Erythroblast (primary cell): ENCODE measurements around the gene FCN3.
A peak's percentile ranks its signal among the peaks of the same experiment; 100 is the strongest.

Experiments used
- DNase-seq, 2 experiments: peaks; one replicate each; lab custom pipeline; 2025; lab: John Stamatoyannopoulos, UW
- GATA1 ChIP-seq: IDR thresholded peaks from 2 replicates; pipeline ENCODE4 v1.6.1; 2011; ENCODE audit warnings: low read depth, mild to moderate bottlenecking, control low read depth, low read length, moderate library complexity
- POLR2A ChIP-seq: IDR thresholded peaks from 2 replicates; pipeline ENCODE4 v1.6.1; 2011; ENCODE audit warnings: mild to moderate bottlenecking, low read length

The FCN3 gene

DNA sequence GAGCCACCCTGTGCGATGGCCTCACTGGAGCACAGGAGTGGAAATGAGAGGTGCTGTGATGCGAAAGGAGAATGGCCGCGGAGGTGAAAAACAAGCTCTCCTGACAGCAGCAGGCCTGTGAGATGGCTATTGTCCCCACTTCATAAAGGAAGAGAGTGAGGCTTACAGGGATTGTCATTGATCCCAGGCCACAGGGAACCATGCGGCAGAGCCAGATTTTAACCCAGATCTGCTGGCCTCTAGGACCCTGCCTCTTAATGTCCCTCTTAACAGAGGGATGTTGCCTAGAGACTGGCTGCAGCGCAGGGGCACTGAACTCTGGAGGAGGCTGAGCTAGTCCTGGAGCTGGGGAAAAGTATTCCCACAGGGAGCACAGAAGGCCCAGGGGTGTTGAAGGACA lies 35.9 kb downstream of the FCN3 start:
- DNase-seq = no peak
- TF ChIP-seq POLR2A = no peak
- no peak for TF ChIP-seq GATA1

DNA sequence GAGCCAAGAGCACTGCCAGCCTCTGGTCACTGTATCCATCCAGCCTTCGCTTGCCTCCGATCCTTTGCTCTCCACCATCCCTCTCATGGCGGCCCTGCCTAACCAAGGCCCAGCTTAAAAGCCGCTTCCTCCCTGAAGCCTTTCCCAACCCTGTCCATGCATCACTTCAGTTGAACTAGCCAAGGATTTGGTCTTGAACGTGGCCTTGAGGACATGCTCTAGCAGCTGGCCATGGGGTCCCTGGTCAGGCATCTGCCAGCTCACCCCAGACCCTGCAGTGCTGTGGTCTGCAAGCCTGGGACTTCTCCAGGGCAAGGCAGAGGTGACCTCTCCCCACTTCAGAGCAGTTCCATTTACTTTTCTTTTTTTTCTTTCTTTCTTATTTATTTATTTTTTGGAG lies 37.9 kb downstream of the FCN3 start:
- no peak for DNase-seq
- TF ChIP-seq GATA1 = no peak
- TF ChIP-seq POLR2A = no peak

GRCh38 chr1:27335506-27336422 lies 38.9 kb downstream of the FCN3 start:
- TF ChIP-seq GATA1 = no peak
- no peak for TF ChIP-seq POLR2A
- no peak for DNase-seq

DNA sequence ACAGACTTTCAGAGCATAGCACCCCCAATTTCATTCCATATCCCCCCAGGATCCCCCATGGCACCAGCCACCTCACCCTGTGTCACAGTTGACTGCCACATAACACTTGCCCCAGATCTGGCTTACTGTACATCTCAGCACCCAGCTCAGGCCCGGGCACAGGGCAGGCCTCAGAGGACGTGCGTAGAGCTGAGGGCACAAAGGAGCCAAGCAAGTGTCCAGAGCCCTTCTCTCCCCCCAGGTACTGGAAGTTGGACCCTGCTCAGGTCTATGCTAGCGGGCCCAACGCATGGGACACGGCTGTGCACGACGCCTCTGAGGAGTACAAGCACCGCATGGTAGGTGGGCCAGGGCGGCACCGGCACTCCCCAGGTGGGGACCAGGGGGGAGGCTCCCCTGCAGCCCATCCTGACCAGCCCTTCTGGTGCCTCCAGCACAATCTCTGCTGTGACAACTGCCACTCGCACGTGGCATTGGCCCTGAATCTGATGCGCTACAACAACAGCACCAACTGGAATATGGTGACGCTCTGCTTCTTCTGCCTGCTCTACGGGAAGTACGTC lies 40.8 kb downstream of the FCN3 start:
- no peak for DNase-seq
- TF ChIP-seq POLR2A (no peak), GATA1 (no peak)

DNA sequence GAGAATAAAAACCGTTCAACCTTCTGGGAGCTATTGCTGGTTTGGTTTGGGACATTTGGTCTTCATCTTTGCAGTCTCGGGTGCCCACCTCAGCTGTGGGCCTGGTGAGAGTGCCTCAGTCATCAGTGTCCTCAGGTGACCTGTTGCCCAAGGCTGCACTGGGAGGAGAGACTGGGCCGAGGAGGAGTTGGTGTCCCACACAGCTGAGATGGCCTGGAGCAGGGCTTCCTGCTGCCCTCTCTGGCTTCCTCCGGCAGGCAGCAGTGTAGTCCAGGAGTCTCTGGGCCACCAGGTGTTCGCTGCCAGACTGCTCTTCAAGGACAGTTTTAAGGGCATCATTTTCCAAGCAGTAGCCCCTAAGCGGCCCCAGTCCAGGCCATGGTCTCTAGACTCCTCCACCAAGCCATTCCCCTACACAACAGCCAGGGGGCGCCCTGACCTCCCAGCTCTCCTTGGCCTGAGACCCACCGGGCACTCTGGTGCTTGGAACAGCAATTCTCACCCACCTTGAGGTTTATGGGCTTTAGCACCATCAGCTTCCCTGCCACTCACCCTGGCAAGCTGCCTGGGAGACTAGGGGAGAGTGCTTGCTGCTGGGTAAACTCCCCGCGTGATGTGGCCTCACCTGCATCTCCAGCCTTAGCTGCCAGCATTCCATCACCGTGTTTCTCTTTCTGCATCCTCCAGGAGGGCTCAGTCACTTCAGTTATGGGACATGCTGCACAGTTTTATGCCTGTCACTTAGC lies 41.9 kb downstream of the FCN3 start:
- peak in 1 of 2 experiments; percentile 69 for DNase-seq
- TF ChIP-seq GATA1 = no peak
- TF ChIP-seq POLR2A = no peak

DNA sequence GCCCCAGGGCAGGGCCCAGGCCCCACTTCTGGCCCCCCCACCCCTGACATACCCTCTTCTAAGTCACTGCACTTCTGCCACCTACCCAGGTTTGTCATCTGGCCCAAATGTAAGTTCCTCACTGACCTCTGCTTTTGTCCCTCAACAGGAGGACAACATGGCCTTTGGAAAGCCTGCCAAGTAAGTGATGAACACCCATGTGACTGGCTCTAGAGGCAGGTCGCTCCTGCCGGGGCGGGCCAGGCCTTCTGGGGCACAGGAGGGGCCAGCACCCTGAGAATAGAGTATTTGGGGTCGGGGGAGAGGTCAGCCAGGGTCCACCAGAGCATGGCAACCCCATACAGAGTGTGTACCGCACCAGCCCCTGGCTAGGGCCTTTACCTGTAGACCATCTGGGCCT lies 42.7 kb downstream of the FCN3 start:
- DNase-seq = no peak
- TF ChIP-seq POLR2A (no peak), GATA1 (no peak)

DNA sequence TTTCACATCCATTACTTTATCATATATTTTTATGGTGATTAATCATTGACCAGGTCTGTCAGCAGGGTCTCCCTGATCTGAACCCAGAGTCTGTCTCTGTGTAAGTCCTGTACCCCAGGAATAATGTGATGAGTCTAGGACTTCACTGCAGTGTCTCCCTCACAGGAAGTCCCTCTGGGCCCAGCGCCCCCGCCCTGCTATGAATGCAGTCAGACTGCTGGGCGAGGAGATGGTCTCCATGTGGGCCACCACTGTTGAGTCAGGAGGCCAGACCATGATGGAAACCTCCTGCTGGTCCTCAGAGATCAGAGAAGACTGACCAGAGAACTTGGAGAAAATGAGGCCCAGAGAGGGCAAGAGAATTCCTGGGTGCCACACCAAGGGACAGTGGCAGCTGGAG lies 43.2 kb downstream of the FCN3 start:
- no peak for DNase-seq
- TF ChIP-seq POLR2A = no peak
- no peak for TF ChIP-seq GATA1

- TF ChIP-seq GATA1 (no peak), POLR2A (no peak)
- no peak for DNase-seq
Measured at GRCh38 chr1:27330786-27331185, 43.8 kb downstream of the FCN3 start.

DNA sequence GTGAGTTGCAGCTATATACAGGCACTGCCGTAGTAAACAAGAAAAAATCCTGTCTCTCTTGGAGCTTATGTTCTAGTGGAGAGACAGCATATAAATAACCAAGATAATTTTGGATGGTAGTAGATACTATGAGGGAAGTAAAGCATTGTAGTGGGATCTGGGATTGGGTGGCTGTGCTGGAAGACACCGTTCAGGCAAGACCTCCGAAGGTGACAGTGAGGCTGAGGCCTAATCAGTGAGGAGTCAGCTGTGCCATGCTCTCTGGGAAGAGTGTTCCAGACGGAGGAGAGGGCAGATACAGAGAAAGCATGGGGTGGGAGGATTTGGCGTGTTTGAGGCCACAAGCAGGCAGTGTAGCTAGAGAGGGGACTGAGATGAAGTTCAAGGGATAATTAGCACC lies 46.7 kb downstream of the FCN3 start:
- no peak for DNase-seq
- TF ChIP-seq POLR2A (no peak), GATA1 (no peak)

- DNase-seq = no peak
- no peak for TF ChIP-seq GATA1
- no peak for TF ChIP-seq POLR2A
Measured at GRCh38 chr1:27325286-27325685, 49.3 kb downstream of the FCN3 start.

DNA sequence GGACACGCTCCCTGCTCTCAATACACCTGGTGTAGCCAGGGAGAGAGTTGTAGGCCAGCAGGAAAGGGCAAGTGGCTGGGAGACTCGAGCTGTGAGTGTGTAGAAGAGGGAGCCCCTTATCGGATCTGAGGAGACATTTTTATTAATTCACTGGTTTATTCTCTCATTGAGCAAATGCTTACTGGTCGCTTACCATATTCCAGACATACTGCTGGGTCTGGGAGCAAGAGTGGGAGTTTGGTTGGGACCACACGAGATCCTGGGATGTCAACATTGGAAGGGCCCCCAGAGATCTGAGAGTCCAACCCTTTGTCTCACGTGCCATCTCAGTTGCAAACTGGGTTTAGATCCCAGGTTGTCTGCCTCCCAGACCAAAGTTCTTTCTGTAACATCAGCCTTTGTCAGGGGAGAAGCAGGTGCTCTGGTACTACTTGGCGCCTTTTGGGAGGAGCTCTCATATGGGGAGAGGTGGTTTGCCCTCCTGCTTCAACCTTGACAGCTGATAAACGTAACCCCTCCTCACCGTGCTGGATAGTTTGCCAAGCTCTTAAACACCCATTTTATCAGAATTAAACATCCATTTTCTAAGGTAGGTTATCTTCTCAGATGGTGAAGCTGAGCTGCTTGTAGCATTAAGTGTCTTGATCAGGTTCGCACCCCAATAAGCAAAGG lies 51.9 kb downstream of the FCN3 start:
- peak in 1 of 2 experiments; percentile 65 for DNase-seq
- peak; percentile 60 for TF ChIP-seq POLR2A
- TF ChIP-seq GATA1 = no peak

DNA sequence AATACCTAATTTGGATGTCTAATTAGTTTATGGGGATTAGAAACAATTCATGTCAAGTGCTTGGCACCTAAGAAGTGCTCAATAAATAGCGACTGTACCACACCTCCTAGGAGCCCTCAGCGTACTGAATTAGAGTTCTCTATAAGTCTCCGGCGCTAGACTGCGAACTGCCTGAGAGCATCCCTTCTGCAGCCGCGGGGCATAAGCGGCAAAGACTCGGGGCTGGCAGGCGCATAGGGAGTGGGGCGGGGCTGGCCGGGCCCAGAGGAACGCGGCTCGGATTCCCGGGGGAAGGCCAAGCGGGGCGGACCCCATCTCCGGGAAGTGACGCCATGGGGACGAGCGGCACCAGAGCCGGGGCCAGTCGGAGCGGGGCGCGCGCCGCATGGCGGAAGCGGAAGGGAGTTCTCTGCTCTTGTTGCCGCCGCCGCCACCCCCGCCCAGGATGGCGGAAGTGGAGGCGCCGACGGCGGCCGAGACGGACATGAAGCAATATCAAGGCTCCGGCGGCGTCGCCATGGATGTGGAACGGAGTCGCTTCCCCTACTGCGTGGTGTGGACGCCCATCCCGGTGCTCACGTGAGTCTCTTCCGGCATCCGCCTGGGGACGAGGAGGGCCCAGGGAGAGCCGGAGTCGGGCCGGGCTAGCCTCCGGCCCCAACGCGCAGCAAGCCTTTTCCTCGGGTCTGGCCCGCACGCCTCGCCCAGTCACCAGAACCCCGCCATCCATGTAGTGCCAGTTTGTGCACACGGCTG lies 52.6 kb downstream of the FCN3 start, which contains the start of gene TMEM222:
Gene TMEM222, plus strand, starts transcription at position 351 of the 756 bp plus-strand sequence. Its CDS starts 35 bp downstream, at position 386.
- TF ChIP-seq POLR2A (peak; percentile 90), GATA1 (no peak)
- DNase-seq = peak; percentile 98
